Muscle layer of duodenum (tissue), 2 donors: ENCODE data around the gene PPP2R2D.
"Not testable (repeated sequence)": the region's sequence is repeated elsewhere in the genome, so short reads cannot be mapped to it uniquely, and the experiment has no call there.

Experiments
- H3K27ac ChIP-seq: one replicate; pipeline ENCODE4 v1.7.0; 2013; ENCODE audit warnings: mild to moderate bottlenecking, low read length
- H3K27me3 ChIP-seq: one replicate; pipeline ENCODE4 v1.7.0; 2013; ENCODE audit warnings: low read depth, mild to moderate bottlenecking, control low read depth, low read length
- H3K36me3 ChIP-seq, 2 donors: one replicate each; pipeline ENCODE4 v1.7.0; 2013; ENCODE audit warnings: low read length in 2 of 2, control low read depth in 1 of 2, mild to moderate bottlenecking in 1 of 2; ENCODE audit not compliant: insufficient read depth in 2 of 2, control insufficient read depth in 1 of 2
- H3K4me1 ChIP-seq, 2 donors: one replicate each; pipeline ENCODE4 v1.7.0; 2013; ENCODE audit warnings: low read length in 2 of 2, mild to moderate bottlenecking in 2 of 2, control low read depth in 1 of 2, moderate library complexity in 1 of 2; ENCODE audit not compliant: insufficient read depth in 2 of 2, control insufficient read depth in 1 of 2
- H3K4me3 ChIP-seq, 2 donors: one replicate each; pipeline ENCODE4 v1.7.0; 2013; ENCODE audit warnings: low read length in 2 of 2, low read depth in 1 of 2, mild to moderate bottlenecking in 1 of 2
- H3K9me3 ChIP-seq, 2 donors: one replicate each; pipeline ENCODE4 v1.7.0; 2013; ENCODE audit warnings: low read length in 2 of 2, control low read depth in 1 of 2, mild to moderate bottlenecking in 1 of 2; ENCODE audit not compliant: control insufficient read depth in 1 of 2
- donor health status: healthy.

Gene PPP2R2D

DNA sequence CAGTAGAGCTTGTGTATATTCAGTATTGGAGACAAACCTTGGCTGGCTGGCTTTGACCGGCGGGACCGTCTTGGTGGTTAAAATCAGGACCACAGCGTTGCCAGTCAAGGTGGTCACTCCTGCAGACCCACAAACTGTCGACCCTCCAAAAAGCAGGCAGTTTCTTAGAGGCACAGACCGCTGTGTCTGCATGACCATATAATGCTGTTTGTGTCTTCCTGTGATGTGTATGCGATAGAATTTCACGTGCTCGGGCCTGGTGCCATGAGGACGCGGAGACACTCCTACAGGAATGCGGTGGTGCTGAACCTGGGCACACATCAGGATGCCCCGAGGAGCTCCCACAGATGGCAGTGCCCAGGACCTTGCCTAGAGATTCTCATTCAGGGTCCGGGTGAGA is 46.1 kb downstream of the PPP2R2D start:
- Histone ChIP-seq H3K4me1 (no peaks in the 10 kb centered on the region), H3K9me3 (no peaks in the 10 kb centered on the region), H3K4me3 (no peak overlapping the region), H3K36me3 (peaks cover 44 to 69% of the 10 kb centered on the region in 2 donors), H3K27me3 (no peaks in the 10 kb centered on the region), H3K27ac (no peak overlapping the region)

DNA sequence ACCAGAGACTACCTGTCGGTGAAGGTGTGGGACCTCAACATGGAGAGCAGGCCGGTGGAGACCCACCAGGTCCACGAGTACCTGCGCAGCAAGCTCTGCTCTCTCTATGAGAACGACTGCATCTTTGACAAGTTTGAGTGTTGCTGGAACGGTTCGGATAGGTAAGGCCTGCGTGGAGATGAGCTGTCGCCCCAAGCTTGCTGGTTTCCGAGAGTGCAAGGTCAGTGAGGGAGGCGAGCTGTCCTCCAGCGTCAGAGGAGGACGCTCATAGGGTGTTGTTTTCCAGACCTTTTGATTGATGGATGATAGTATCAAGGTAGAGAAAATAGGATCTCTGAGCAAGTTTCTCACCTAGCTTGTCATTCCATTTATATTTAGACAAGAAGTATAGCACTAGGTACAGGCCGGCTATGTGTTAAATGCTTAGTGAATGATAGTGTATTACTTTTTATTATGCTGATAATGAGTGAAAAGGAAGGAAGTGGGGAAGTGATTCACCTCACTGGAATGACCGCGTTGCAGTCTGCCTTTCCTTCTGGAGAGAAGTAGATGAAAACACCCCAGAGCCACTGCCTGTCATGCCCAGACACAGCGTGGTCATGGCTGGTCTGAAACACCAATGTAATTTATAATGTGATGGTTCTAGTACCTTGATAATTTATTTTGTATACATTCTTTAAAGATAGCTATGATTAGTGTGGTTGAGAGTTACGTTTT is 47.0 kb downstream of the PPP2R2D start:
- no peaks in the 10 kb centered on the region for H3K27me3 ChIP-seq
- H3K4me1 ChIP-seq, result no peaks in the 10 kb centered on the region
- no peaks in the 10 kb centered on the region for H3K9me3 ChIP-seq
- H3K27ac ChIP-seq, result no peak overlapping the region
- H3K4me3 ChIP-seq, result no peak overlapping the region
- H3K36me3 ChIP-seq, result peaks cover 44 to 70% of the 10 kb centered on the region in 2 donors

DNA sequence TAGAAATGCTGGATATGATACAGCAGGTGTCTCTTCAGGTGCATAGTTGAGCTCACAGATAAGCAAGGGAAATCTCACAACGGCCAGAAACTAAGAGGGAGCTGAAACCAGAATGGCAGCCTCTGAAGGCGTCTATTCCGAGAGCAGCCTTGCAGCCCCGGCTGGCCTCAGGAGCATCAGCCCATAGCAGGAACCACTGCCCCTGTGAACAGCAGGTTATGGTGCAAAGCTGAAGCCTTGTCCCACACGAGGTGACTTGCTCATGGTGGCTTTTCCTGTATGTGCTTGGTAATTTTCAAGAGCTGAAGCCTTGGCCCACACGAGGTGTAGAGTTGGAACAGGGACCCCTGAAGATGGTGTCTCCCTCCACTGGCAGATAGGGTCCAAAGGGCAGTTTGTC is 47.7 kb downstream of the PPP2R2D start:
- H3K4me1 ChIP-seq, result no peaks in the 10 kb centered on the region
- no peak overlapping the region for H3K27ac ChIP-seq
- no peaks in the 10 kb centered on the region for H3K9me3 ChIP-seq
- no peaks in the 10 kb centered on the region for H3K27me3 ChIP-seq
- H3K36me3 ChIP-seq, result peaks cover 44 to 70% of the 10 kb centered on the region in 2 donors
- H3K4me3 ChIP-seq, result no peak overlapping the region

DNA sequence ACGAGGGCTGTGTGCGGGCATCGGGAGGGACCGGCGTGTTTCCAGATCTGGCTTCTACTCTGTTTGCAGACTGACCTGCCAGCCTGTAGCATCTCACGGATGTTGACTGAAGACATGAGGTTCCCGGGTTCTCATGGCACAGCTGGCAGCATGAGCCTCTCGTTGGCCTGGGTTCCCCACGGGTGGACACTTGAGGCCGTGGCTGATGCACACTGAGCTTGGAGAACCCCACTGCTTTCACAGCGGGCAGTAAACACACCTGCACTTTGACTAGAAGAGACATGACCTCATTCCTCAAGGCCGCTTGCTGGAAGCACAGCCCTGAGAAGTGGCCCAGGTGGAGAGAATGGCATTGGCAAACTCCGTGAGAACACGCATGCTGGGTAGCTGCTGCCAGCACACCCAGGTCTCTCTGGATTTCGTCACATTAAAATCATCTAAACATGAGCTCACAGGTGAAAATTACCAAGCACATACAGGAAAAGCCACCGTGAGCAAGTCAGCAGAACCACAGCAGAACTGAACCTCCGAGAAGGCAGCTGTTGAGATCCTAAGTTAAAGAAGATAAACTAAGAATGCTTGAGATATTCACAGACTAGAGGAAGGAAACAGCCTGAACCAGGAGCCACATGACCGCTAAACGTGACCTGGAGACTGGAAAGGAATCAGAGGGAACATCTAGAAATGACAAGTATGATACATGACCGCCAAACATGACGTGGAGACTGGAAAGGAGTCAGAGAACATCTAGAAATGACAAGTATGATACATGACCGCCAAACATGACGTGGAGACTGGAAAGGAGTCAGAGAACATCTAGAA is 48.4 kb downstream of the PPP2R2D start:
- no peaks in the 10 kb centered on the region for H3K9me3 ChIP-seq
- H3K27ac ChIP-seq, result no peak overlapping the region
- H3K27me3 ChIP-seq, result no peaks in the 10 kb centered on the region
- no peaks in the 10 kb centered on the region for H3K4me1 ChIP-seq
- no peak overlapping the region for H3K4me3 ChIP-seq
- H3K36me3 ChIP-seq, result peaks cover 51 to 76% of the 10 kb centered on the region in 2 donors

DNA sequence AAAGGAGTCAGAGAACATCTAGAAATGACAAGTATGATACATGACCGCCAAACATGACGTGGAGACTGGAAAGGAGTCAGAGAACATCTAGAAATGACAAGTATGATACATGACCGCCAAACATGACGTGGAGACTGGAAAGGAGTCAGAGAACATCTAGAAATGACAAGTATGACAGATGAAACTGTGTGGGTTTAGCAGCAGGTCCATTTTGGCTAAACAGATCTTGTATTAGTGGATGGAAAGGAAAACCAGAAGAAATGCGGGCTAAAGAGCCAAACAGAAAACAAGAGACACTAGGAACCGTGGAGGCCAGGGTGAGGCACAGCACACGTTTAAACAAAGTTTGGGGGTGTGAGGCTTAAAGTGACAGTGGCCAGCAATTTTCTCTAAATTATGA is 49.1 kb downstream of the PPP2R2D start:
- H3K4me3 ChIP-seq, H3K9me3 ChIP-seq, H3K27me3 ChIP-seq, H3K27ac ChIP-seq, H3K4me1 ChIP-seq: not testable (repeated sequence)
- peaks cover 57 to 79% of the 10 kb centered on the region in 2 donors for H3K36me3 ChIP-seq

DNA sequence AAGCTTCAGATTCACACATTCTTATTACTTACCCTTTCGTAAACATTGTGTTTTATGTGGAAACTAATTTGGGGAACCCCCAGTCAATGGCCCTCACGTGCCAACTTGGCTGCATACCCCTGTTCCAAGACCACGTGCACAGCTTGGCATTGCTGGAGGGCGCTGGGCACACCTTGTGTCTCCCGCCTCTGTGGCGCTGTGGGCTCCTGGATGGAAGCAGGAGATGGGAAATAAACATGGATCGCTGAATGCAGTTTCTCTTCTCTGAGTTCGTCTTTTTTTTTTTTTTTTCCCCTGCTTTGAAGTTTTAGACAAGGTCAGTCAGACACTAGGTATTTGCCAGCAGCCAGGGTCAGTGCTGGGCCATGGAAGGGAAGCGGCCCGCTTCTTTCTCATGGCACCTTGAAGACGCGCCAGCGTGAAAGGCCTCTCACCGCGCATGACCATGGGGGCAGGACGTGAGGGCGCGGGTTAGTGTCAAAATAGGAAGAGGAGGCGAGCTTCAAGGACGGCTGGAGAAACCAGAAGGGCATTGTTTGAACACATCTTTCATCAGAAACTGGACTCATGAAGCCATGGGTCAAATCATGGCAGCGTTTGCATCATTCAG is 53.7 kb downstream of the PPP2R2D start:
- Histone ChIP-seq H3K4me1 (no peaks in the 10 kb centered on the region), H3K27me3 (no peaks in the 10 kb centered on the region), H3K9me3 (no peaks in the 10 kb centered on the region), H3K27ac (no peak overlapping the region), H3K4me3 (no peak overlapping the region), H3K36me3 (peaks cover 47 to 70% of the 10 kb centered on the region in 2 donors)

DNA sequence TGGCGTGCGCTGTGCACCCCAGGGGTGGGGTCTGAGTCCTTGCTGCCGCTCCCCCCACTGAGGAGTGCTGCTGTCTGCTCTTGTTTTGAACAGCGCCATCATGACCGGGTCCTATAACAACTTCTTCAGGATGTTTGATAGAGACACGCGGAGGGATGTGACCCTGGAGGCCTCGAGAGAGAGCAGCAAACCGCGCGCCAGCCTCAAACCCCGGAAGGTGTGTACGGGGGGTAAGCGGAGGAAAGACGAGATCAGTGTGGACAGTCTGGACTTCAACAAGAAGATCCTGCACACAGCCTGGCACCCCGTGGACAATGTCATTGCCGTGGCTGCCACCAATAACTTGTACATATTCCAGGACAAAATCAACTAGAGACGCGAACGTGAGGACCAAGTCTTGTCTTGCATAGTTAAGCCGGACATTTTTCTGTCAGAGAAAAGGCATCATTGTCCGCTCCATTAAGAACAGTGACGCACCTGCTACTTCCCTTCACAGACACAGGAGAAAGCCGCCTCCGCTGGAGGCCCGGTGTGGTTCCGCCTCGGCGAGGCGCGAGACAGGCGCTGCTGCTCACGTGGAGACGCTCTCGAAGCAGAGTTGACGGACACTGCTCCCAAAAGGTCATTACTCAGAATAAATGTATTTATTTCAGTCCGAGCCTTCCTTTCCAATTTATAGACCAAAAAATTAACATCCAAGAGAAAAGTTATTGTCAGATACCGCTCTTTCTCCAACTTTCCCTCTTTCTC is 55.0 kb downstream of the PPP2R2D start:
- Histone ChIP-seq H3K36me3 (peaks cover 46 to 70% of the 10 kb centered on the region in 2 donors), H3K27me3 (no peaks in the 10 kb centered on the region), H3K27ac (no peak overlapping the region), H3K4me3 (no peak overlapping the region), H3K4me1 (no peaks in the 10 kb centered on the region), H3K9me3 (no peaks in the 10 kb centered on the region)

DNA sequence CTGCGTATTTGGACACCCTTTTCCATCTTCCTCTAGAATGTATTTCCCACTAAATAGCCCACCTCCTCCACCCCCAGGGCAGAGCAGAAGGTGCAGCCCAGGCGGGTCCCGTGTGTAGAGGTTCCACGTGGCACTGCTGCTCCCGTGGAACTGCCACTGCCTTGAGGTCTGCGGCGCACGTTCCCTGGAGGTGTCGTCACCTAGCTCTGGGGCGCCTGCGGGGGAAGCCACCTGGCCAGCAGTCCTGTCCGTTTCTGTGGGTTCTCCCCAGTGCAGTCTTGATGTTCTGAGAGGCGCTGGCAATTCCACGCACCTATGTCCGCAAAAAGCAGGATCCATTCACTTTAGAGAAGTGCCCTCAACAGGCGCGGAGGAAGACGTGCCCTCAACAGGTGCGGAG is 59.0 kb downstream of the PPP2R2D start:
- Histone ChIP-seq H3K4me3 (no peak overlapping the region), H3K4me1 (no peaks in the 10 kb centered on the region), H3K27ac (no peak overlapping the region), H3K27me3 (no peaks in the 10 kb centered on the region), H3K36me3 (peaks cover 33 to 48% of the 10 kb centered on the region in 2 donors), H3K9me3 (no peaks in the 10 kb centered on the region)

DNA sequence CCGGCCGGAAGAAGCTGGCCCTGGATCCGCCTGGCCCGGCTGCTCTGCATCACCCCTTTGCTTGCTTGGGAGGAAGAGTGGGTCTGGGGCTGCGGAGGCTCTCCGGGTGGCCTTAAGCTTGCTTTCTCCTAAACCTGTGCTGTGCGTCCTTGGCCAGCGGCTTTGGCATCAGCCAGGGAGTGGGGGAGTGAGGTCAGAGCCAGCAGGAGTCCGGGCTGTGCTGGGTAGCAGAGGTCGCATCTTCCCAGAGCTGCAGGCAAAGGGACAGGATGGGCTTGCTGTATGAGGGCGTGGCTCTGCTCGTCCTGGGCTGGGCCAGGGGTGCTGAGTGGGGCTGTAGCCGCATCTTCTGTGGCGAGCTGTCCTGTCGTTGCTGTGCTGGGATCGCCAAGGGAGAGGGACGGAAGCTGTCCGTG is 59.8 kb downstream of the PPP2R2D start:
- Histone ChIP-seq H3K27me3 (no peaks in the 10 kb centered on the region), H3K4me3 (no peak overlapping the region), H3K36me3 (peaks cover 26 to 43% of the 10 kb centered on the region in 2 donors), H3K9me3 (no peaks in the 10 kb centered on the region), H3K27ac (no peak overlapping the region), H3K4me1 (no peaks in the 10 kb centered on the region)

DNA sequence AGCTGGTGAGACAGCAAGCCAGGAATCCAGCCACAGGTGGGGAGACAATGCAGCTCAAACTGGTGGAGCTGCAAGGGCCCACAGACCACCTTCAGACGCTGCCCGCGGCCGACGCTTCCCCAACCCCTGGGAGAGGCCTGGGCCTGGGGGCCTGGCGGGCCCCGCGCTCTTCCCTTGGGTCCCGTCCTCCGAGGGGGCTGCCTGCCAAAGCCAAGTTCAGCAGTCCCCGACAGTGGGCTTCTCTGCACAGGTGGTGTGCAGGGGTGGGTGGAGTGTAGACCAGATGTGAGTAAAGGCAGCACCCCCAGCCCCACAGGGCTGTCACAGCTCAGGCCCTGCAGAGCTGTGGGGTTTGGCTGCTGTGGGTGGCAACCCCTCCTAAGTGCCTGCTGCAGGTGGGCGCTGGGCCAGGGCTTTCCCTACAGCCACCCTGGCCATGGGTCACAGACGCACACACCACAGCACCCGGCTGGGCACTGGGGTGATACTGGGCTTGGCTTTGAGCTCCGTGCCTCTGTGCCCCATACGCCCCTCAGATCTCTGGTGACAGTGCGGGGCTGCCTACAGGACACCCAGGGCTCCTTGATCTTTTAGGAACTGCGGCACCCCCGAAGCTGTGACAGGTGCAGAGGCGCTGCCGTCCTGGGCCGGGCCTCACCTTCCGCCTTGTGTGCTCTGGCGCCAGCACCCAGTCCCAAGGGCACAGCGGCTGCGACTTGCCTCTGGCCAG is 60.4 kb downstream of the PPP2R2D start:
- Histone ChIP-seq H3K4me3 (no peak overlapping the region), H3K9me3 (no peaks in the 10 kb centered on the region), H3K4me1 (no peaks in the 10 kb centered on the region), H3K27me3 (no peaks in the 10 kb centered on the region), H3K36me3 (peaks cover 25 to 43% of the 10 kb centered on the region in 2 donors), H3K27ac (no peak overlapping the region)
